SK-N-MC (cell line): ENCODE measurements around the gene DZIP1.

Source experiments
- EZH2 ChIP-seq: fragments of 200-600 bp; sonication (generic); IDR thresholded peaks from one replicate; pipeline ENCODE4 v1.6.1; 2017; ENCODE audit warnings: antibody characterized with exemption
- FOXP2 ChIP-seq: optimal IDR thresholded peaks from 2 replicates; pipeline ENCODE3; 2011; ENCODE audit warnings: mild to moderate bottlenecking, moderate library complexity; ENCODE audit not compliant: insufficient read depth; ENCODE audit errors: extremely low read length, control extremely low read depth
- POLR2AphosphoS5 ChIP-seq: IDR thresholded peaks from 2 replicates; pipeline ENCODE4 v1.6.1; 2012; ENCODE audit warnings: mild to moderate bottlenecking, low read depth, low read length, borderline replicate concordance

GRCh38 chr13:95601906-95602305, 42.6 kb downstream of the DZIP1 start:
- TF ChIP-seq POLR2AphosphoS5 (no peak), EZH2 (no peak), FOXP2 (no peak)
